ENCODE data around the gene UBAC2.
A peak's percentile ranks its signal among the peaks of the same experiment; 100 is the strongest.

UBAC2 gene

DNA sequence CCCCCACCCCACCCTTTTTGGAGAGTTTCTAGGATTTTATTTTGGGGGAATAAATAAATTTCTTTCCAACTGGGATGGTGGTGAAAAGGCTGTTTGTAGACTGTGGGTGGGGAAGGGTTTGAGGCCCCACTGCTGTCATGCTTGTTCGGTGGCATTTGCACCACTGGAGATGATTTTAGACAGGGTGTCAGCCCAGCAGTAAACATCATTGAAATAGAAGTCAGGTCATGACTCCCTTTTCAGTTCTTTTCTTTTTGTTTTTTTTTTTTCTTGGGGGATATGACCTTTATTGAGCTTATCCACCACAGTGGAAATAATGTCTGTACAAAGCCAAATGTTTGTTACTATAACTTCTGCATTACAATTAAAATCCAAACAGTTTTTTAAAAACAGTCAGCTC lies 14.1 kb downstream of the UBAC2 start:
- H3K9ac ChIP-seq (ENCODE audit: low read depth, low read length): no peak overlapping the region
- no peaks in the 10 kb centered on the region for H3K36me3 ChIP-seq (ENCODE audit: control insufficient read depth, insufficient read depth, low read length)
- no peaks in the 10 kb centered on the region for H3K27me3 ChIP-seq (ENCODE audit: control insufficient read depth, insufficient read depth, low read length)
- H3K4me3 ChIP-seq (ENCODE audit: low read depth, low read length): no peak overlapping the region
- H3K27ac ChIP-seq (ENCODE audit: low read depth, low read length): peak overlapping the region; percentile 51
- no peaks in the 10 kb centered on the region for H3K9me3 ChIP-seq (ENCODE audit: control insufficient read depth, insufficient read depth, low read length)
- H3K4me1 ChIP-seq (ENCODE audit: control insufficient read depth, insufficient read depth, low read length): peaks cover 18% of the 10 kb centered on the region

DNA sequence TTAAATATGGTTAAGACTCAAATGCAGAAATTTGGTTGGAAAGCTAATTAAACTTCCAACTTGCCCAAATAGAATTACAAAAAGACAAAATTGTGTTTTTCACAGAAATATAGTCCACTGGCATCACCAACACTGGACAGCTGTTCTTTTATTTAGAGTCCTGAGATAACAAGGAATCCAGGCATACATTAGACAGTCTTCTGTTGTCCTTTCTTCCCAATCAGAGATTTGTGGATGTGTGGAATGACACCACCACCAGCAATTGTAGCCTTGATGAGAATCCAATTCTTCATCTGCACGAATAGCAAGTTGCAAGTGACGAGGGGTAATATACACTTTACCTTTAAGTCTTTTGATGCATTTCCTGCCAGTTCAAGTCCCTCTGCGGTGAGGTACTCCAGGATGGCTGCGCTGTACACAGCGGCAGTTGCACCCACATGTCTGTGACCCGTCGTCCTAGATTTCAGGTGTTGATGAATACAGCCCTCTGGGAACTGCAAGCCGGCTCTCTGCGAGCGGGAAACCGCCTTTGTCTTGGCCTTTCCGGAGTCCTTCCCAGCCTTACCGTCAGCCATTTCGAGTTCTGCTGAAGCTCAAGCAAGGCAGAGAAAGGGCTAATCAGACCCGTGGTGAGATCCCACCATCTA lies 14.7 kb downstream of the UBAC2 start:
- no peaks in the 10 kb centered on the region for H3K27me3 ChIP-seq (ENCODE audit: control insufficient read depth, insufficient read depth, low read length)
- no peak overlapping the region for H3K27ac ChIP-seq (ENCODE audit: low read depth, low read length)
- peaks cover 23% of the 10 kb centered on the region for H3K4me1 ChIP-seq (ENCODE audit: control insufficient read depth, insufficient read depth, low read length)
- no peak overlapping the region for H3K9ac ChIP-seq (ENCODE audit: low read depth, low read length)
- no peak overlapping the region for H3K4me3 ChIP-seq (ENCODE audit: low read depth, low read length)
- H3K36me3 ChIP-seq (ENCODE audit: control insufficient read depth, insufficient read depth, low read length): no peaks in the 10 kb centered on the region
- no peaks in the 10 kb centered on the region for H3K9me3 ChIP-seq (ENCODE audit: control insufficient read depth, insufficient read depth, low read length)

GRCh38 chr13:99217461-99218110 lies 16.9 kb downstream of the UBAC2 start:
- H3K27ac ChIP-seq (ENCODE audit: low read depth, low read length): no peak overlapping the region
- H3K4me1 ChIP-seq (ENCODE audit: control insufficient read depth, insufficient read depth, low read length): peaks cover 30% of the 10 kb centered on the region
- H3K9ac ChIP-seq (ENCODE audit: low read depth, low read length): no peak overlapping the region
- H3K4me3 ChIP-seq (ENCODE audit: low read depth, low read length): no peak overlapping the region
- H3K36me3 ChIP-seq (ENCODE audit: control insufficient read depth, insufficient read depth, low read length): 0 out of 2 replicates have a peak, but pooled peaks cover 4% of the 10 kb centered on the region
- H3K27me3 ChIP-seq (ENCODE audit: control insufficient read depth, insufficient read depth, low read length): no peaks in the 10 kb centered on the region
- no peaks in the 10 kb centered on the region for H3K9me3 ChIP-seq (ENCODE audit: control insufficient read depth, insufficient read depth, low read length)

DNA sequence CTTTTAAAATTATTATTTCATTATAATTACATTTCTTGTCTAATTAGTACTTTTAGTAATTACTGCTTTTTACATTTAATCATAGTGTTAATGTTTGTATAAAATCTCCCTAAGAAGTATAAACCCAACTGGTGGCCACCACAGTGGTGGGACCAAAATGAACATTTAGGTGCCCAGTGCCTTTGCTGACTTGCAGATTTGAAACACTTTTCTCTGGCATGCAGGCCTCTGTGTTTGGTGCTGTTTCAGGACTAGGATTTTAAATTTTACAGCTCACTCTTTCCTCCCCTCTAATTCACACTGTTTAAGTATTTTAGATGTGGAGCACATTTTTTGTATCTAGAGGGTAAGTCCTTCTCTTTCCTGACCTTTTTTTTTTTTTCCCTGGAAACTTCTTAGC lies 17.5 kb downstream of the UBAC2 start:
- Histone ChIP-seq H3K36me3 (ENCODE audit: control insufficient read depth, insufficient read depth, low read length) (0 out of 2 replicates have a peak, but pooled peaks cover 4% of the 10 kb centered on the region), H3K4me3 (ENCODE audit: low read depth, low read length) (no peak overlapping the region), H3K9ac (ENCODE audit: low read depth, low read length) (no peak overlapping the region), H3K27ac (ENCODE audit: low read depth, low read length) (no peak overlapping the region), H3K4me1 (ENCODE audit: control insufficient read depth, insufficient read depth, low read length) (peaks cover 30% of the 10 kb centered on the region), H3K9me3 (ENCODE audit: control insufficient read depth, insufficient read depth, low read length) (no peaks in the 10 kb centered on the region), H3K27me3 (ENCODE audit: control insufficient read depth, insufficient read depth, low read length) (no peaks in the 10 kb centered on the region)

DNA sequence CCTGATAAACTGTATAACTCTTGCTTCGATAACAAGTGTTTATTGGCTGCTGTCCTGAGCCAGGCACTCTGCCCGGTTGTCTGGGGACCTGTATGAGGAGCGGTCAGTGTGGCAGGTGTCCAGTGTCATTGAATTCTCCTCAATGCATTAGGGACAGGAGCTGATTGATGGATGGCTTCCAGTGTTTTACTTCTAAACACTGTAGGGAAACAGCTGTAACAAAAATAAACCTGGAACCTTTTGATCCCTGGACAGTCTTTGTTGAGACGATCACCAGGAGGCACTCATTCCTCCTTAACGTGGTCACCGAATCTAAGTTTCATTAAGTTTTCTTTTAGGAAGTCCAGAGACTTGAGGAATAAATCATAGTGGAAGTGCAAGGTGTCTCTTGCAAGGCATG lies 17.9 kb downstream of the UBAC2 start:
- no peaks in the 10 kb centered on the region for H3K9me3 ChIP-seq (ENCODE audit: control insufficient read depth, insufficient read depth, low read length)
- peaks cover 32% of the 10 kb centered on the region for H3K4me1 ChIP-seq (ENCODE audit: control insufficient read depth, insufficient read depth, low read length)
- H3K9ac ChIP-seq (ENCODE audit: low read depth, low read length): no peak overlapping the region
- no peaks in the 10 kb centered on the region for H3K27me3 ChIP-seq (ENCODE audit: control insufficient read depth, insufficient read depth, low read length)
- no peak overlapping the region for H3K27ac ChIP-seq (ENCODE audit: low read depth, low read length)
- no peak overlapping the region for H3K4me3 ChIP-seq (ENCODE audit: low read depth, low read length)
- 0 out of 2 replicates have a peak, but pooled peaks cover 4% of the 10 kb centered on the region for H3K36me3 ChIP-seq (ENCODE audit: control insufficient read depth, insufficient read depth, low read length)

DNA sequence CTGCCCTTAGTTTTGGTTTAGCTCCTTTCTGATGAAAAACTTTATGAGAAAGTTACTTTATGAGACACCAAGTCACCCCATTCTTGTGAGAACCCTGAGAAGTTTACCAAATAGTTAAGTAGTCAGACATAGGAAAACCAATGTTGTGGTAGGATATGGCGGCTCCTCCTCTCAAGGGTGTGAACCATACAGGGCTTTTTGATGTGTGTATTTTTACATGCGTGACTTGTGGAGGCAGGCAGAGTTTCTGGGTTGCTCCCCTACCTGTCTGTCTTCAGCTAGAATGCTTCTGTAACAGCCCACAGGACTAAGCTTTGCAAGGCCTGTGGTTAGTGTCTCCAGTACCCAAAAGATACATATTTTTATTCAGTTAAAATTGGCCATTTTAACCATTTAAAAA lies 18.3 kb downstream of the UBAC2 start:
- H3K27me3 ChIP-seq (ENCODE audit: control insufficient read depth, insufficient read depth, low read length): no peaks in the 10 kb centered on the region
- H3K9me3 ChIP-seq (ENCODE audit: control insufficient read depth, insufficient read depth, low read length): no peaks in the 10 kb centered on the region
- no peak overlapping the region for H3K4me3 ChIP-seq (ENCODE audit: low read depth, low read length)
- no peak overlapping the region for H3K9ac ChIP-seq (ENCODE audit: low read depth, low read length)
- 0 out of 2 replicates have a peak, but pooled peaks cover 4% of the 10 kb centered on the region for H3K36me3 ChIP-seq (ENCODE audit: control insufficient read depth, insufficient read depth, low read length)
- H3K4me1 ChIP-seq (ENCODE audit: control insufficient read depth, insufficient read depth, low read length): peaks cover 35% of the 10 kb centered on the region
- H3K27ac ChIP-seq (ENCODE audit: low read depth, low read length): no peak overlapping the region

- Histone ChIP-seq H3K4me3 (ENCODE audit: low read depth, low read length) (no peak overlapping the region), H3K9ac (ENCODE audit: low read depth, low read length) (no peak overlapping the region), H3K4me1 (ENCODE audit: control insufficient read depth, insufficient read depth, low read length) (peaks cover 22% of the 10 kb centered on the region), H3K27me3 (ENCODE audit: control insufficient read depth, insufficient read depth, low read length) (no peaks in the 10 kb centered on the region), H3K9me3 (ENCODE audit: control insufficient read depth, insufficient read depth, low read length) (no peaks in the 10 kb centered on the region), H3K27ac (ENCODE audit: low read depth, low read length) (no peak overlapping the region), H3K36me3 (ENCODE audit: control insufficient read depth, insufficient read depth, low read length) (0 out of 2 replicates have a peak, but pooled peaks cover 4% of the 10 kb centered on the region)
Observed at GRCh38 chr13:99220199-99220935, 19.7 kb downstream of the UBAC2 start.

GRCh38 chr13:99221567-99222239 lies 21.0 kb downstream of the UBAC2 start:
- Histone ChIP-seq H3K9ac (ENCODE audit: low read depth, low read length) (no peak overlapping the region), H3K36me3 (ENCODE audit: control insufficient read depth, insufficient read depth, low read length) (0 out of 2 replicates have a peak, but pooled peaks cover 4% of the 10 kb centered on the region), H3K4me3 (ENCODE audit: low read depth, low read length) (no peak overlapping the region), H3K9me3 (ENCODE audit: control insufficient read depth, insufficient read depth, low read length) (no peaks in the 10 kb centered on the region), H3K4me1 (ENCODE audit: control insufficient read depth, insufficient read depth, low read length) (peaks cover 18% of the 10 kb centered on the region), H3K27me3 (ENCODE audit: control insufficient read depth, insufficient read depth, low read length) (no peaks in the 10 kb centered on the region), H3K27ac (ENCODE audit: low read depth, low read length) (no peak overlapping the region)

GRCh38 chr13:99223587-99223986 lies 22.9 kb downstream of the UBAC2 start:
- no peak overlapping the region for H3K4me3 ChIP-seq (ENCODE audit: low read depth, low read length)

GRCh38 chr13:99224021-99224420 lies 23.4 kb downstream of the UBAC2 start:
- Histone ChIP-seq H3K36me3 (ENCODE audit: control insufficient read depth, insufficient read depth, low read length) (0 out of 2 replicates have a peak, but pooled peaks cover 4% of the 10 kb centered on the region), H3K9me3 (ENCODE audit: control insufficient read depth, insufficient read depth, low read length) (no peaks in the 10 kb centered on the region), H3K9ac (ENCODE audit: low read depth, low read length) (no peak overlapping the region), H3K4me3 (ENCODE audit: low read depth, low read length) (no peak overlapping the region), H3K27me3 (ENCODE audit: control insufficient read depth, insufficient read depth, low read length) (no peaks in the 10 kb centered on the region), H3K4me1 (ENCODE audit: control insufficient read depth, insufficient read depth, low read length) (peaks cover 18% of the 10 kb centered on the region), H3K27ac (ENCODE audit: low read depth, low read length) (no peak overlapping the region)

More at GRCh38 chr13:99223587-99223986, 22.9 kb downstream of the UBAC2 start:
- Histone ChIP-seq H3K9me3 (ENCODE audit: control insufficient read depth, insufficient read depth, low read length) (no peaks in the 10 kb centered on the region), H3K27ac (ENCODE audit: low read depth, low read length) (no peak overlapping the region), H3K9ac (ENCODE audit: low read depth, low read length) (no peak overlapping the region), H3K4me1 (ENCODE audit: control insufficient read depth, insufficient read depth, low read length) (peaks cover 18% of the 10 kb centered on the region), H3K27me3 (ENCODE audit: control insufficient read depth, insufficient read depth, low read length) (no peaks in the 10 kb centered on the region), H3K36me3 (ENCODE audit: control insufficient read depth, insufficient read depth, low read length) (0 out of 2 replicates have a peak, but pooled peaks cover 4% of the 10 kb centered on the region)

Data from HUES48 (cell line).